DMS79 treated with DMSO at 0.1 percent for 48 hours (cell line): ENCODE data around the gene ADGRA1.
"Not testable (repeated sequence)": the region's sequence is repeated elsewhere in the genome, so short reads cannot be mapped to it uniquely, and the experiment has no call there.

Experiments
- DNase-seq: peaks from one replicate; lab custom pipeline; 2025; lab: John Stamatoyannopoulos, UW

The ADGRA1 gene

GRCh38 chr10:133128126-133129070, 40.7 kb downstream of the ADGRA1 start:
- DNase-seq: no peak

- no peak for DNase-seq
These were observed 41.5 kb downstream of the ADGRA1 start for GRCh38 chr10:133129071-133129858.

GRCh38 chr10:133129859-133130495, 42.3 kb downstream of the ADGRA1 start:
- DNase-seq: no peak

- no peak for DNase-seq
These were observed 42.9 kb downstream of the ADGRA1 start for GRCh38 chr10:133130602-133131001.

- no peak for DNase-seq
These were observed 43.3 kb downstream of the ADGRA1 start for GRCh38 chr10:133131053-133131452.

- peak; percentile 31 for DNase-seq
These were observed 44.2 kb downstream of the ADGRA1 start for GRCh38 chr10:133131734-133132472.

- DNase-seq: no peak
These were observed 45.0 kb downstream of the ADGRA1 start for GRCh38 chr10:133132473-133133291.

- DNase-seq: no peak
These were observed 45.9 kb downstream of the ADGRA1 start for GRCh38 chr10:133133471-133134231.

GRCh38 chr10:133134411-133135115, 46.8 kb downstream of the ADGRA1 start:
- no peak for DNase-seq

GRCh38 chr10:133135116-133135465, 47.4 kb downstream of the ADGRA1 start:
- DNase-seq: no peak

- not testable (repeated sequence) for DNase-seq
These were observed 49.9 kb downstream of the ADGRA1 start for GRCh38 chr10:133137486-133138145.

- DNase-seq: no peak
These were observed 51.9 kb downstream of the ADGRA1 start for GRCh38 chr10:133139551-133140065.

GRCh38 chr10:133140417-133141143, 52.9 kb downstream of the ADGRA1 start:
- no peak for DNase-seq

GRCh38 chr10:133141144-133141957, 53.6 kb downstream of the ADGRA1 start:
- no peak for DNase-seq

- no peak for DNase-seq
These were observed 54.2 kb downstream of the ADGRA1 start for GRCh38 chr10:133141958-133142340.

- DNase-seq: no peak
These were observed 54.9 kb downstream of the ADGRA1 start for GRCh38 chr10:133142523-133143199.

- no peak for DNase-seq
These were observed 55.4 kb downstream of the ADGRA1 start for GRCh38 chr10:133143200-133143533.
